NCI-H2196 (cell line): ENCODE measurements around the gene CLPX.
"Not testable (repeated sequence)": the region's sequence is repeated elsewhere in the genome, so short reads cannot be mapped to it uniquely, and the experiment has no call there.

Experiments used
- DNase-seq: peaks from one replicate; lab custom pipeline; 2025; ENCODE audit not compliant: unreplicated experiment; lab: John Stamatoyannopoulos, UW

The CLPX gene

DNA sequence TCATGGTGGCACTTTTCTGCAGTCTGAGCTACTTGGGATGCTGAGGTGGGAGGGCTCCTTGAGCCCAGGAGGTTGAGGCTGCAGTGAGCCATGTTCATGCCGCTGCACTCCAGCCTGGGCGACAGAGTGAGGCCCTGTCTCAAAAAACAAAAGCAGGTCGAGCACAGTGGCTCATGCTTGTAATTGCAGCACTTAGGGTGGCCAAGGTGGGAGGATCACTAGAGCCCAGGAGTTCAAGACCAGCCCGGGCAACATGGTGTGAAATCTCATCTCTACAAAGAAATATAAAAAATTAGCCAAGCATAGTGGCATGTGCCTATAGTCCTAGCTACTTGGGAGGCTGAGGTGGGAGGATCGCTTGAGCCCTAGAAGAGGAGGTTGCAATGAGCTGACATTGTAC lies 80.1 kb downstream of the CLPX start:
- no peak for DNase-seq

GRCh38 chr15:65102912-65103311 lies 82.2 kb downstream of the CLPX start:
- DNase-seq: no peak

- DNase-seq: no peak
Observed at GRCh38 chr15:65101891-65102708, 83.0 kb downstream of the CLPX start.

- no peak for DNase-seq
Observed at GRCh38 chr15:65101411-65101890, 83.7 kb downstream of the CLPX start.

DNA sequence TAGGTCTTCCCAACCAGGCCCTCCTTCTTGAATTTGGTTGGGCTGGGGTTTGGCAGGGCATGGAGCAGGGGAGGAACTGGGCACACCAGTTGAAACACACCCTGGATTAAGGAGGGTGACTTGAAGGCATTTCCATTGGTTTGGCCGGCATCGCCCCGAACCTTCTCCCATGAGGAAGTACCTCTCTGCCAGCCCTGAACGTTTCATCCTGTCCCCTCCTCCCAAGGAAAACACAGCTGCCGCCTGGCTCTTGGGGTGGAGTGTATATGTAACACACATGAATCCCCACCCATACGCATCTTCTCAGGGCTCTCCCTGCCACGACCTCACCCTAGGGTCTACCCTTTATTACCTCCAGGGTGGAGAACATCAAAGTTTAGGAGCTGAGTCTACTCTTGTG lies 84.7 kb downstream of the CLPX start:
- no peak for DNase-seq

DNA sequence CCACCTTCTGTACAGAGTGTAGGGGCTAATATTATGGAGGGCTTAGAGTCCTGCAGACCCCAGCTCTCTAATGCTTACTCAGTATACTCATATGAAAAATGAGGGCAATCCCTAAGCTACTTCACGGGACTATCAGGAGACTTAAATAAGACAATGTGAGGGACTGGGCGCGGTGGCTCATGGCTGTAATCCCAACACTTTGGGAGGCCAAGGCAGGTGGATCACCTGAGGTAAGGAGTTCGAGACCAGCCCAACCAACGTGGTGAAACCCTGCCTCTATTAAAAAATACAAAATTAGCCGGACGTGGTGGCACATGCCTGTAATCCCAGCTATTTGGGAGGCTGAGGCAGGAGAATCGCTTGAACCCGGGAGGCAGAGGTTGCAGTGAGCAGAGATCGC lies 85.3 kb downstream of the CLPX start:
- not testable (repeated sequence) for DNase-seq

- no peak for DNase-seq
Observed at GRCh38 chr15:65099336-65099735, 85.8 kb downstream of the CLPX start.
